ENCODE measurements around the gene FGFR1OP2. TPM values are rescaled to one million over a fixed set of nuclear protein-coding genes. Genes with fewer than 3 reads are reported as not detected.

Gene FGFR1OP2
- total RNA-seq, 1 donor from 2014 or later: 65.8 TPM

- Mint-ChIP-seq H3K9me3 (ENCODE audit: unreplicated experiment) (no peaks in the 10 kb centered on the region), H3K27me3 (ENCODE audit: unreplicated experiment) (peaks cover 4% of the 10 kb centered on the region), H3K4me1 (ENCODE audit: unreplicated experiment) (peaks cover 43% of the 10 kb centered on the region), H3K4me3 (ENCODE audit: unreplicated experiment) (no peak overlapping the region), H3K36me3 (ENCODE audit: low read depth, unreplicated experiment) (no peaks in the 10 kb centered on the region), H3K27ac (ENCODE audit: unreplicated experiment) (no peak overlapping the region)
- TF ChIP-seq CTCF (IDR thresholded peaks at IDR 0.05; ENCODE audit: unreplicated experiment): no peak
- DNase-seq (ENCODE audit: low spot score): no peak
These were observed 68.7 kb downstream of the FGFR1OP2 start for GRCh38 chr12:27006797-27007467.

- H3K36me3 Mint-ChIP-seq (ENCODE audit: low read depth, unreplicated experiment): no peaks in the 10 kb centered on the region
- H3K9me3 Mint-ChIP-seq (ENCODE audit: unreplicated experiment): no peaks in the 10 kb centered on the region
- peaks cover 5% of the 10 kb centered on the region for H3K27me3 Mint-ChIP-seq (ENCODE audit: unreplicated experiment)
- TF ChIP-seq CTCF (IDR thresholded peaks at IDR 0.05; ENCODE audit: unreplicated experiment): no peak
- H3K4me3 Mint-ChIP-seq (ENCODE audit: unreplicated experiment): no peak overlapping the region
- H3K4me1 Mint-ChIP-seq (ENCODE audit: unreplicated experiment): peaks cover 48% of the 10 kb centered on the region
- no peak for DNase-seq (ENCODE audit: low spot score)
- no peak overlapping the region for H3K27ac Mint-ChIP-seq (ENCODE audit: unreplicated experiment)
These were observed 69.8 kb downstream of the FGFR1OP2 start for GRCh38 chr12:27008081-27008480.

- H3K4me3 Mint-ChIP-seq (ENCODE audit: unreplicated experiment): no peak overlapping the region
- DNase-seq (ENCODE audit: low spot score): no peak
- no peak for TF ChIP-seq CTCF (IDR thresholded peaks at IDR 0.05; ENCODE audit: unreplicated experiment)
- H3K27me3 Mint-ChIP-seq (ENCODE audit: unreplicated experiment): peaks cover 7% of the 10 kb centered on the region
- H3K36me3 Mint-ChIP-seq (ENCODE audit: low read depth, unreplicated experiment): no peaks in the 10 kb centered on the region
- no peaks in the 10 kb centered on the region for H3K9me3 Mint-ChIP-seq (ENCODE audit: unreplicated experiment)
- peaks cover 44% of the 10 kb centered on the region for H3K4me1 Mint-ChIP-seq (ENCODE audit: unreplicated experiment)
- H3K27ac Mint-ChIP-seq (ENCODE audit: unreplicated experiment): no peak overlapping the region
These were observed 71.6 kb downstream of the FGFR1OP2 start for GRCh38 chr12:27009881-27010301.

GRCh38 chr12:27012239-27012981, 74.1 kb downstream of the FGFR1OP2 start:
- Mint-ChIP-seq H3K4me1 (ENCODE audit: unreplicated experiment) (peaks cover 50% of the 10 kb centered on the region), H3K9me3 (ENCODE audit: unreplicated experiment) (no peaks in the 10 kb centered on the region), H3K36me3 (ENCODE audit: low read depth, unreplicated experiment) (no peaks in the 10 kb centered on the region), H3K27me3 (ENCODE audit: unreplicated experiment) (peaks cover 9% of the 10 kb centered on the region), H3K27ac (ENCODE audit: unreplicated experiment) (peak overlapping the region; percentile 42), H3K4me3 (ENCODE audit: unreplicated experiment) (peak overlapping the region; percentile 21)
- no peak for DNase-seq (ENCODE audit: low spot score)
- TF ChIP-seq CTCF (IDR thresholded peaks at IDR 0.05; ENCODE audit: unreplicated experiment): no peak

- no peak for TF ChIP-seq CTCF (IDR thresholded peaks at IDR 0.05; ENCODE audit: unreplicated experiment)
- H3K27ac Mint-ChIP-seq (ENCODE audit: unreplicated experiment): peak overlapping the region; percentile 61
- H3K27me3 Mint-ChIP-seq (ENCODE audit: unreplicated experiment): peaks cover 9% of the 10 kb centered on the region
These were observed 74.6 kb downstream of the FGFR1OP2 start for GRCh38 chr12:27012982-27013255.

More at GRCh38 chr12:27012982-27013255, 74.6 kb downstream of the FGFR1OP2 start:
- H3K36me3 Mint-ChIP-seq (ENCODE audit: low read depth, unreplicated experiment): no peaks in the 10 kb centered on the region
- DNase-seq (ENCODE audit: low spot score): no peak
- no peaks in the 10 kb centered on the region for H3K9me3 Mint-ChIP-seq (ENCODE audit: unreplicated experiment)
- peak overlapping the region; percentile 97 for H3K4me3 Mint-ChIP-seq (ENCODE audit: unreplicated experiment)
- peaks cover 50% of the 10 kb centered on the region for H3K4me1 Mint-ChIP-seq (ENCODE audit: unreplicated experiment)
